ENCODE data around the gene ASIC5. TPM values are rescaled to one million over a fixed set of nuclear protein-coding genes. Genes with fewer than 3 reads are reported as not detected.

Gene ASIC5
- total RNA-seq, 2 experiments from 2014 or later, result not detected

DNA sequence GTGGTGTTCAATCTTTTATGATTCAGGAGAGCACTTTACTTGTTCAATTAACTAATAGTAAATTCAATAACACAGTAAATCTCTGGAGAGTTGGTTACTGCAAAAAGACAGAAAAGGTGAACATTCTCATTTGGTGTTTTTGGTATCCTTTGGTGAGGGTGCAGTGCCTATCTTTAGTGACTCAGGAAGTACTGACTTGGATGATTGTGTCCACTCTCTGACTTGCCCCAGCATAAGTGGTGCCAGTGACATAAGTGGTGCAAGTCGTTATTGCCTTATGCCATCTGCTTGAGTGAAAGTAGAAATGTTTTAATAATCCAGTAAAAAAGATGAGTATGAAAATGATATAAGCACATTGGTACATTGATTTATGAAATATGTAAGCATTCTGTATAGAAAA is 80.2 kb downstream of the ASIC5 start:
- Mint-ChIP-seq H3K27me3 (peaks cover 4% of the 10 kb centered on the region), H3K9me3 (no peaks in the 10 kb centered on the region), H3K4me1 (ENCODE audit: low read depth) (no peaks in the 10 kb centered on the region), H3K36me3 (ENCODE audit: low read depth) (no peaks in the 10 kb centered on the region), H3K27ac (no peak overlapping the region), H3K4me3 (no peak overlapping the region)
- ChIA-PET POLR2A (no interaction called here), CTCF (no interaction called here)
- no peak for ATAC-seq
- TF ChIP-seq CTCF (IDR thresholded peaks at IDR 0.05), result no peak
- intact Hi-C loops (cut with micrococcal nuclease), result loop anchor here (2.0 kb wide), 1 partner anchor 257 kb away; no protein-coding TSS in a partner anchor
- DNase-seq, result no peak

GRCh38 chr4:155784637-155785036 is 81.4 kb downstream of the ASIC5 start:
- ATAC-seq (no peak), DNase-seq (no peak)
- Mint-ChIP-seq H3K9me3 (no peaks in the 10 kb centered on the region), H3K36me3 (ENCODE audit: low read depth) (no peaks in the 10 kb centered on the region), H3K27ac (no peak overlapping the region), H3K4me3 (no peak overlapping the region), H3K27me3 (peaks cover 2% of the 10 kb centered on the region), H3K4me1 (ENCODE audit: low read depth) (no peaks in the 10 kb centered on the region)
- ChIA-PET CTCF (no interaction called here), POLR2A (no interaction called here)
- TF ChIP-seq CTCF (IDR thresholded peaks at IDR 0.05), result no peak
- intact Hi-C loops (cut with micrococcal nuclease), result no loop called here

- H3K4me1 Mint-ChIP-seq (ENCODE audit: low read depth), result no peaks in the 10 kb centered on the region
- CTCF ChIA-PET, result interaction anchor here (0.6 to 1.2 kb wide), 2 partner anchors 19 to 88 kb away, joined by 3 to 4 read pairs; no protein-coding TSS in a partner anchor
- POLR2A ChIA-PET, result no interaction called here
- H3K27ac Mint-ChIP-seq, result no peak overlapping the region
- H3K9me3 Mint-ChIP-seq, result no peaks in the 10 kb centered on the region
- DNase-seq (no peak), ATAC-seq (no peak)
- H3K4me3 Mint-ChIP-seq, result no peak overlapping the region
- intact Hi-C loops (cut with micrococcal nuclease), result no loop called here
- no peak for TF ChIP-seq CTCF (IDR thresholded peaks at IDR 0.05)
- no peaks in the 10 kb centered on the region for H3K36me3 Mint-ChIP-seq (ENCODE audit: low read depth)
- no peaks in the 10 kb centered on the region for H3K27me3 Mint-ChIP-seq
These were observed 84.7 kb downstream of the ASIC5 start for GRCh38 chr4:155781249-155781831.

DNA sequence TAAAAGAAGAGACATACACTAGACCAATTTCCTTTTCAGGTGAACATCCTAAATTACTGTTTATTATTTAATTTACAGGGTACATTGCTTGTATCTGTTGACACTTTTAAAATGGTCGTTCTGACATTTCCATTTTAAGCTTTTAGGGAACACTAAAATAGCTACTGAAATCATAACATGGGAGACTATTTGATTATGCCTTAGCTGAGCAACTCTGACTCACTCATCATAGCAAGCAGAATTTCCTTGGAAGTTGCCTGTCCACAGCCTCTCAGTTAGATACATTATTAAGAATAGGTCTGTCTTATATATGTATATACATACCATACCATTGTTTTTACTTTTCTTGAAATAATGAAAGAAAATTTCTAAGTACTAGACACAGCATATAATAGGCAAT is 85.3 kb downstream of the ASIC5 start:
- DNase-seq (no peak), ATAC-seq (no peak)
- Mint-ChIP-seq H3K36me3 (ENCODE audit: low read depth) (no peaks in the 10 kb centered on the region), H3K4me3 (no peak overlapping the region), H3K4me1 (ENCODE audit: low read depth) (no peaks in the 10 kb centered on the region), H3K27ac (no peak overlapping the region), H3K27me3 (no peaks in the 10 kb centered on the region), H3K9me3 (no peaks in the 10 kb centered on the region)
- POLR2A ChIA-PET, result no interaction called here
- TF ChIP-seq CTCF (IDR thresholded peaks at IDR 0.05), result no peak
- intact Hi-C loops (cut with micrococcal nuclease), result no loop called here
- CTCF ChIA-PET, result interaction anchor here (1.2 kb wide), 1 partner anchor 20 kb away, joined by 4 read pairs; no protein-coding TSS in a partner anchor

Other genes with a start within 250 kb of the ASIC5 start
- under 1 TPM; 0.09 to 0.45 TPM for gene GUCY1A1, start 199.4 kb downstream of the ASIC5 start, total RNA-seq
- gene GUCY1B1, start 107.3 kb downstream of the ASIC5 start, total RNA-seq, result under 1 TPM; 0.16 to 0.27 TPM
- not detected for gene TDO2, start 37.4 kb upstream of the ASIC5 start, total RNA-seq
- 1 to 10 TPM; 3.4 to 3.7 TPM for gene CTSO, start 87.6 kb upstream of the ASIC5 start, total RNA-seq

Data from activated CD8-positive, alpha-beta T cell treated with anti-CD3 and anti-CD28 coated beads for 36 hours (primary cell).